ENCODE results near the gene IFRD2.
A peak's percentile ranks its signal among the peaks of the same experiment; 100 is the strongest.
"Not testable (repeated sequence)": the region's sequence is repeated elsewhere in the genome, so short reads cannot be mapped to it uniquely, and the experiment has no call there.

Gene IFRD2

GRCh38 chr3:50265571-50265970 lies 26.7 kb downstream of the IFRD2 start:
- FAIRE-seq: no peak

- FAIRE-seq: no peak
Observed at GRCh38 chr3:50264964-50265485, 27.2 kb downstream of the IFRD2 start.

GRCh38 chr3:50264383-50264963 lies 27.8 kb downstream of the IFRD2 start:
- FAIRE-seq: peak; percentile 99

- FAIRE-seq: no peak
Observed at GRCh38 chr3:50263478-50264382, 28.5 kb downstream of the IFRD2 start.

- FAIRE-seq: no peak
Observed at GRCh38 chr3:50262778-50263177, 29.5 kb downstream of the IFRD2 start.

GRCh38 chr3:50262200-50262599 lies 30.0 kb downstream of the IFRD2 start:
- FAIRE-seq: not testable (repeated sequence)

GRCh38 chr3:50261505-50261904 lies 30.7 kb downstream of the IFRD2 start:
- FAIRE-seq: no peak

GRCh38 chr3:50260942-50261441 lies 31.2 kb downstream of the IFRD2 start:
- FAIRE-seq: no peak

GRCh38 chr3:50260027-50260941 lies 31.9 kb downstream of the IFRD2 start:
- no peak for FAIRE-seq

- FAIRE-seq: no peak
Observed at GRCh38 chr3:50259432-50260026, 32.7 kb downstream of the IFRD2 start.

GRCh38 chr3:50258979-50259378 lies 33.2 kb downstream of the IFRD2 start:
- FAIRE-seq: no peak

GRCh38 chr3:50258029-50258680 lies 34.1 kb downstream of the IFRD2 start:
- no peak for FAIRE-seq

- FAIRE-seq: peak; percentile 60
Observed at GRCh38 chr3:50256978-50257890, 35.0 kb downstream of the IFRD2 start.

- FAIRE-seq: no peak
Observed at GRCh38 chr3:50255251-50255615, 37.0 kb downstream of the IFRD2 start.

- FAIRE-seq: no peak
Observed at GRCh38 chr3:50254577-50255250, 37.5 kb downstream of the IFRD2 start.

GRCh38 chr3:50251220-50251619 lies 41.0 kb downstream of the IFRD2 start:
- FAIRE-seq: no peak

GRCh38 chr3:50250514-50250913 lies 41.7 kb downstream of the IFRD2 start:
- no peak for FAIRE-seq

- FAIRE-seq: no peak
Observed at GRCh38 chr3:50249457-50249856, 42.8 kb downstream of the IFRD2 start.

GRCh38 chr3:50248387-50248786 lies 43.8 kb downstream of the IFRD2 start:
- no peak for FAIRE-seq

GRCh38 chr3:50246517-50246954 lies 45.7 kb downstream of the IFRD2 start:
- no peak for FAIRE-seq

Data from G401.6 (cell line).